ENCODE results near the gene ALDH1L1.

Gene ALDH1L1

DNA sequence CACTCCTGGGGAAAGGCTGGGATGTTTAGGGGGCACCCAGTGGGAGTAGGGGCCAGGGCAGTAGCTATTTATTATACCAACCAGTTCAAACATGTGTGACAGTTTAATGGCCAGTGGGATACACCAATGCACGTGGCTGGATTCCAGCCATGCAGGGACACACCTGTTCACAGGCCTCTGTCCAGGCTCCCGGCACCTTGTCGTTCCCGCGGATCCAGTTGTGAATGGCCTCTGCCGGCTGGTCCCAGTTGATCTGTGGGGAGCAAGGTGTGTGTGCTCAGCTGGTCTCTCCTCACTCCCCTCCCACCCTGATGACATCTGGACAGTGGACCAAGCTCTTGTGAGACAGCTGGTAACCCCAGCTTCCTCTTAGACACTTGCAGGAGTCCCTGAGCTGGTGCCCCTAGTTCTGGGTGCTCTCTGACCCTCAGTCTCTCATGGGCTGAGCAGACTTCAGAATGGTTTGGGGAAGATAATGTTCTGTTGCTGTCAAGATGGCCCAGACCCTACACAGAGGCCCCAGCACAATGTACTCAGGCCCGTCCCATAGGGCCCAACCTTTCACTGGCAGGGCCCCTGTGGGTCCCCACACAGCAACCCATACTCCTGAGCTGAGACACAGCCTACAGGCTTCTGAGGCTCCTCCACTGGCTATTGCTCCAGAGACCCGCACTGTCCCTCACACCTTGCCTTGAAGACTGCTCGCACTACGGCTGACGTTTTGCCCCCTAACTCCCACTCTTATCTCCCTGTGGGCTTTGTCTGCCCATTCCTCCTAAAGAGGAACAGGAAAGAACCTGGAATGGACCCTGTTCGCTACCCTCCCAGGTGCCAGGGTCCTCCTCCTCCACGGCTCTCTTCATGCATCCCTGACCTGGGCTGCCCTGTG, 25.8 kb downstream of the ALDH1L1 start (continued):
- TF ChIP-seq, protein P1, sequence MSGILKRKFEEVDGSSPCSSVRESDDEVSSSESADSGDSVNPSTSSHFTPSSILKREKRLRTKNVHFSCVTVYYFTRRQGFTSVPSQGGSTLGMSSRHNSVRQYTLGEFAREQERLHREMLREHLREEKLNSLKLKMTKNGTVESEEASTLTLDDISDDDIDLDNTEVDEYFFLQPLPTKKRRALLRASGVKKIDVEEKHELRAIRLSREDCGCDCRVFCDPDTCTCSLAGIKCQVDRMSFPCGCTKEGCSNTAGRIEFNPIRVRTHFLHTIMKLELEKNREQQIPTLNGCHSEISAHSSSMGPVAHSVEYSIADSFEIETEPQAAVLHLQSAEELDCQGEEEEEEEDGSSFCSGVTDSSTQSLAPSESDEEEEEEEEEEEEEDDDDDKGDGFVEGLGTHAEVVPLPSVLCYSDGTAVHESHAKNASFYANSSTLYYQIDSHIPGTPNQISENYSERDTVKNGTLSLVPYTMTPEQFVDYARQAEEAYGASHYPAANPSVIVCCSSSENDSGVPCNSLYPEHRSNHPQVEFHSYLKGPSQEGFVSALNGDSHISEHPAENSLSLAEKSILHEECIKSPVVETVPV (CRISPR knock-in tag; IDR thresholded peaks at IDR 0.05), result no peak
- TF ChIP-seq, protein P2, sequence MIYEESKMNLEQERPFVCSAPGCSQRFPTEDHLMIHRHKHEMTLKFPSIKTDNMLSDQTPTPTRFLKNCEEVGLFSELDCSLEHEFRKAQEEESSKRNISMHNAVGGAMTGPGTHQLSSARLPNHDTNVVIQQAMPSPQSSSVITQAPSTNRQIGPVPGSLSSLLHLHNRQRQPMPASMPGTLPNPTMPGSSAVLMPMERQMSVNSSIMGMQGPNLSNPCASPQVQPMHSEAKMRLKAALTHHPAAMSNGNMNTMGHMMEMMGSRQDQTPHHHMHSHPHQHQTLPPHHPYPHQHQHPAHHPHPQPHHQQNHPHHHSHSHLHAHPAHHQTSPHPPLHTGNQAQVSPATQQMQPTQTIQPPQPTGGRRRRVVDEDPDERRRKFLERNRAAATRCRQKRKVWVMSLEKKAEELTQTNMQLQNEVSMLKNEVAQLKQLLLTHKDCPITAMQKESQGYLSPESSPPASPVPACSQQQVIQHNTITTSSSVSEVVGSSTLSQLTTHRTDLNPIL (CRISPR knock-in tag; IDR thresholded peaks at IDR 0.05; ENCODE audit: low read depth), result no peak
- TF ChIP-seq TCF4 (CRISPR knock-in tag; IDR thresholded peaks at IDR 0.05; ENCODE audit: borderline replicate concordance) (no peak), TOX (CRISPR knock-in tag; IDR thresholded peaks at IDR 0.05; ENCODE audit: borderline replicate concordance) (no peak), ZNF565 (CRISPR knock-in tag; conservative IDR thresholded peaks at IDR 0.05; ENCODE audit: low read depth) (no peak), OSR1 (CRISPR knock-in tag; IDR thresholded peaks at IDR 0.05) (no peak)

DNA sequence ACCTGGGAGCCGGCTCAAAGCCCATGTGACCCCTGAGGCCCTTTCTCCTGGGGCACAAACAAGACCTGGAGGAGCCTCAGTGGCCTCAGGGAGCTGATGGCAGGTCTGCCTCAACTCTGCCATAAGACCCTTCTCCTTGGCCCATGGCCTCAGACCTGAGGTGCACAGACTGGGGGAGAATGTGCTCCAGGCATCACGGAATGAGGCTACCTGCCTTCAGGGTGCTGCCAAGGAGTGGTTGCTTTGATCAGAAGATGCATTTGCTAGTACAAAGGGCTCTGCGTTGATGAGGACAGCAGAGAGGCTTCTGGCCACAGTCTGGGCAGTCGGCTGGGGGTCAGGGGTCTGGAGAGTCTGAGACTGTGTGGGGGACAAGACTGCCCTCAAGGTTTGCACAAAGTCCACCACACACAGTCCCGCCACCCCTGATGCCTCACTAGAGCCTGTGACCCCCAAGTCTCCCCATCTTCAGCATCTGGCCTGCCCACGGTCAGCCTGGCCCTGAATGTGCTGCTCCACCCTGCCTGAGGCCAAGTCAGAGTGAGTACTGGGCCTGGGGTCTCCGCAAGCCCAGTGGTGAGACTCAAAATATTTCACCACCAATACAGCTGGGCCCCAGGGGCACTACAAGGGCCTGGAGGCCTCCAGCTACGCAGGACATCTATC, 26.6 kb downstream of the ALDH1L1 start:
- ATAC-seq, result no peak
- no peak for TF ChIP-seq ZFP3 (CRISPR knock-in tag; IDR thresholded peaks at IDR 0.05)

DNA sequence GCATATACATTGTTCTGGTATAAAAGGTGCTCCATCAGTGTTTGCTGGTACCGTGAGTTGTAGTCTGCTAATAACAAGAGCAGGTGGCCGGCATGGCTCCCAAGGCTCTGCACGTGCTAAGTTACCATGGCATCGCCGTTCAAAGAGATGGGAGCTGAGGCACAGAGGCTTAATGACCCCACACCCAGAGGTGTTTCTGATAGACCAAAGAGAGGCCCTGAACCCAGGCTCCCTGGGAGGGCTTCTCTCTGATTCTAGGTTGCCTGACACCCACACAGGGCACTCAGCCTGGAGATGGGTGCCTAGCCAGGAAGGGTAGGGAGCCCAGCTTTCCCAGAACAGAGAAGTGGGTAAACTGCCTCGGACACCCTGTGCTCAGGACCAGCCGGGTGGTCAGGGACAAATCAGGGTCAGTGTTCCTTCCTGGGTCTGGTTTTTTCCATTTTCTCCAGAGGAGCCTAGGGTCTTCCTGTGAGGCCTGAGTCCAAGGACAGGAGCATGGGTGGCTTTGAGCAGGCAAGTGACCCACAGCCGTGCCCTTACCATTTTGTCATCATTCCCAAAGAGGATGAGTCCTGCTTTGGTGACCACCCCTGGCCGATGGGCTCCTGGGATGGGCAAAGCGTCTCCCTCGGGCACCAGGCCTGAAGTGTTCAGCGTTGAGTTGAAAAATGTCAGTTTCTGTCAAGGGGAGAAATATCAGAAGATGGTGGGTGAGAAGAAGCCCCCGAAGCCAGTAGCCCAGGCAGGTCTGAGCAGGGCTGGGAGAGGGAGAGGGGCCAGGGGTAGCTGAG, 27.3 kb downstream of the ALDH1L1 start:
- TF ChIP-seq ZNF70 (CRISPR knock-in tag; IDR thresholded peaks at IDR 0.05) (no peak), PPARA (CRISPR knock-in tag; IDR thresholded peaks at IDR 0.05; ENCODE audit: borderline replicate concordance) (no peak), BACH2 (CRISPR knock-in tag; IDR thresholded peaks at IDR 0.05; ENCODE audit: borderline replicate concordance) (no peak), SNAI2 (CRISPR knock-in tag; IDR thresholded peaks at IDR 0.05) (no peak), ZNF8 (CRISPR knock-in tag; IDR thresholded peaks at IDR 0.05) (no peak), RARB (CRISPR knock-in tag; IDR thresholded peaks at IDR 0.05) (no peak), ZNF565 (CRISPR knock-in tag; conservative IDR thresholded peaks at IDR 0.05; ENCODE audit: low read depth) (no peak)
- TF ChIP-seq, protein P1 (CRISPR knock-in tag; IDR thresholded peaks at IDR 0.05), result no peak
- TF ChIP-seq, protein P3, sequence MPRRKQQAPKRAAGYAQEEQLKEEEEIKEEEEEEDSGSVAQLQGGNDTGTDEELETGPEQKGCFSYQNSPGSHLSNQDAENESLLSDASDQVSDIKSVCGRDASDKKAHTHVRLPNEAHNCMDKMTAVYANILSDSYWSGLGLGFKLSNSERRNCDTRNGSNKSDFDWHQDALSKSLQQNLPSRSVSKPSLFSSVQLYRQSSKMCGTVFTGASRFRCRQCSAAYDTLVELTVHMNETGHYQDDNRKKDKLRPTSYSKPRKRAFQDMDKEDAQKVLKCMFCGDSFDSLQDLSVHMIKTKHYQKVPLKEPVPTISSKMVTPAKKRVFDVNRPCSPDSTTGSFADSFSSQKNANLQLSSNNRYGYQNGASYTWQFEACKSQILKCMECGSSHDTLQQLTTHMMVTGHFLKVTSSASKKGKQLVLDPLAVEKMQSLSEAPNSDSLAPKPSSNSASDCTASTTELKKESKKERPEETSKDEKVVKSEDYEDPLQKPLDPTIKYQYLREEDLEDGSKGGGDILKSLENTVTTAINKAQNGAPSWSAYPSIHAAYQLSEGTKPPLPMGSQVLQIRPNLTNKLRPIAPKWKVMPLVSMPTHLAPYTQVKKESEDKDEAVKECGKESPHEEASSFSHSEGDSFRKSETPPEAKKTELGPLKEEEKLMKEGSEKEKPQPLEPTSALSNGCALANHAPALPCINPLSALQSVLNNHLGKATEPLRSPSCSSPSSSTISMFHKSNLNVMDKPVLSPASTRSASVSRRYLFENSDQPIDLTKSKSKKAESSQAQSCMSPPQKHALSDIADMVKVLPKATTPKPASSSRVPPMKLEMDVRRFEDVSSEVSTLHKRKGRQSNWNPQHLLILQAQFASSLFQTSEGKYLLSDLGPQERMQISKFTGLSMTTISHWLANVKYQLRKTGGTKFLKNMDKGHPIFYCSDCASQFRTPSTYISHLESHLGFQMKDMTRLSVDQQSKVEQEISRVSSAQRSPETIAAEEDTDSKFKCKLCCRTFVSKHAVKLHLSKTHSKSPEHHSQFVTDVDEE (CRISPR knock-in tag; IDR thresholded peaks at IDR 0.05), result no peak
- ATAC-seq, result no peak

DNA sequence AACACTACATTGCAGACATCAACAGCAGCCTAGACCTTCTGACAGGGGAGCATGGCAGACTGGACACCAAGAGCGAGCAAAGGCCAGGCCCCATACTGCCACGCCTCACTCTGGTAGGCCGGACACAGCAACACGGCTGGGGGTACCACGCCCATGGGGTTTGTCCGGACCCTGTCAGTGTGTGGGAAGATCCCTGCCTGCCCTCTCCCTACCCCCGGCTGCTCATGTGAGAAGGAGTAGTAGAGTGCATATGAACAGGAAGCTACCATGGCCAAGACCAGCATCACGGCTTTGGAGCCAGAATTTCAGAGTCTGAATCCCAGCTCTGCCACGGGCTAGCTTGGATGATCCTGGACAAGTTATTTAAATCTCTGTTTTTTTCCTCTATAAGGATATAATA, 27.9 kb downstream of the ALDH1L1 start:
- no peak for ATAC-seq
- TF ChIP-seq ZNF70 (CRISPR knock-in tag; IDR thresholded peaks at IDR 0.05) (no peak), RARB (CRISPR knock-in tag; IDR thresholded peaks at IDR 0.05) (no peak), GLIS3 (CRISPR knock-in tag; IDR thresholded peaks at IDR 0.05) (no peak), ESRRG (CRISPR knock-in tag; IDR thresholded peaks at IDR 0.05) (no peak), SNAI2 (CRISPR knock-in tag; IDR thresholded peaks at IDR 0.05) (no peak), ISL1 (CRISPR knock-in tag; IDR thresholded peaks at IDR 0.05) (no peak), ZNF565 (CRISPR knock-in tag; conservative IDR thresholded peaks at IDR 0.05; ENCODE audit: low read depth) (no peak), ARNTL (CRISPR knock-in tag; IDR thresholded peaks at IDR 0.05; ENCODE audit: borderline replicate concordance, low read depth) (no peak)
- TF ChIP-seq, protein P3 (CRISPR knock-in tag; IDR thresholded peaks at IDR 0.05), result no peak
- TF ChIP-seq, protein P4, sequence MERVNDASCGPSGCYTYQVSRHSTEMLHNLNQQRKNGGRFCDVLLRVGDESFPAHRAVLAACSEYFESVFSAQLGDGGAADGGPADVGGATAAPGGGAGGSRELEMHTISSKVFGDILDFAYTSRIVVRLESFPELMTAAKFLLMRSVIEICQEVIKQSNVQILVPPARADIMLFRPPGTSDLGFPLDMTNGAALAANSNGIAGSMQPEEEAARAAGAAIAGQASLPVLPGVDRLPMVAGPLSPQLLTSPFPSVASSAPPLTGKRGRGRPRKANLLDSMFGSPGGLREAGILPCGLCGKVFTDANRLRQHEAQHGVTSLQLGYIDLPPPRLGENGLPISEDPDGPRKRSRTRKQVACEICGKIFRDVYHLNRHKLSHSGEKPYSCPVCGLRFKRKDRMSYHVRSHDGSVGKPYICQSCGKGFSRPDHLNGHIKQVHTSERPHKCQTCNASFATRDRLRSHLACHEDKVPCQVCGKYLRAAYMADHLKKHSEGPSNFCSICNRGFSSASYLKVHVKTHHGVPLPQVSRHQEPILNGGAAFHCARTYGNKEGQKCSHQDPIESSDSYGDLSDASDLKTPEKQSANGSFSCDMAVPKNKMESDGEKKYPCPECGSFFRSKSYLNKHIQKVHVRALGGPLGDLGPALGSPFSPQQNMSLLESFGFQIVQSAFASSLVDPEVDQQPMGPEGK (CRISPR knock-in tag; IDR thresholded peaks at IDR 0.05; ENCODE audit: borderline replicate concordance), result no peak
- TF ChIP-seq, protein P2 (CRISPR knock-in tag; IDR thresholded peaks at IDR 0.05; ENCODE audit: low read depth), result no peak

Data from SK-N-SH treated with all-trans-retinoic acid at 6 μM for 48 hours (cell line).